Peyer's patch (tissue), 4 donors: ENCODE measurements around the gene SCTR. TPM values are rescaled to one million over a fixed set of nuclear protein-coding genes. Genes with fewer than 3 reads are reported as not detected.

ENCODE experiments used
- DNase-seq, 3 donors: peaks; one replicate each; pipeline ENCODE4 v3.0.0-alpha.2; 2017 to 2019
- H3K27ac ChIP-seq, 4 donors: fragments of 200-600 bp; sonication (generic); one replicate each; pipeline ENCODE4 v1.5.1; 2016 to 2019
- H3K27me3 ChIP-seq, 2 donors: fragments of 200-600 bp; sonication (generic); one replicate each; pipeline ENCODE4 v1.5.1; 2019
- H3K36me3 ChIP-seq, 3 donors: fragments of 200-600 bp; sonication (generic); one replicate each; pipeline ENCODE4 v1.5.1; 2016 to 2019
- H3K4me1 ChIP-seq, 4 donors: fragments of 200-600 bp; sonication (generic); one replicate each; pipeline ENCODE4 v1.5.1; 2016 to 2019
- H3K4me3 ChIP-seq, 4 donors: fragments of 200-600 bp; sonication (generic); 1 replicate in 3 of 4; 2 replicates in 1 of 4; pipeline ENCODE4 v1.5.1; 2016 to 2019; ENCODE audit warnings: mild to moderate bottlenecking in 1 of 4
- H3K9me3 ChIP-seq, 4 donors: fragments of 200-600 bp; sonication (generic); one replicate each; pipeline ENCODE4 v1.5.1; 2016 to 2019; ENCODE audit warnings: mild to moderate bottlenecking in 1 of 4
- CTCF ChIP-seq, 6 experiments: fragments of 450-650 bp in 4 of 6; fragments of 200-600 bp in 2 of 6; sonication (generic) in 1 of 6; IDR thresholded peaks; one replicate each; pipeline ENCODE4 v1.5.1; 2017 to 2019; ENCODE audit warnings: antibody characterized with exemption in 6 of 6, mild to moderate bottlenecking in 3 of 6, moderate library complexity in 1 of 6
- POLR2A ChIP-seq, 2 donors: fragments of 450-650 bp; IDR thresholded peaks; one replicate each; pipeline ENCODE4 v1.5.1; 2017; ENCODE audit warnings: antibody characterized with exemption in 2 of 2, mild to moderate bottlenecking in 2 of 2, moderate library complexity in 2 of 2
- total RNA-seq, 4 donors: library from RNA; depleted of rRNA; stranded (reverse); fragments of >200 nt; gene quantifications; one replicate each; pipeline ENCODE4 v1.1.0, GENCODE V29; 2016

SCTR gene
- total RNA-seq = 1 to 10 TPM in 1 of 4 donors, under 1 TPM in 1, not detected in 2; 0.54 to 1.7 TPM

GRCh38 chr2:119523952-119524694 is at the start of gene SCTR:
TSS of gene SCTR (minus strand) at chr2:119524483. CDS start at chr2:119524226, 257 bp downstream.
- Histone ChIP-seq H3K36me3 (no peaks in the 10 kb centered on the region), H3K4me1 (peaks cover 0 to 9% (median 0%) of the 10 kb centered on the region in 4 donors), H3K9me3 (no peaks in the 10 kb centered on the region), H3K27me3 (peaks cover 0 to 10% of the 10 kb centered on the region in 2 donors), H3K27ac (no peak within 1 kb of the TSS), H3K4me3 (peak within 1 kb of the TSS in 2 of 4 donors; percentile 14 to 37)
- DNase-seq = no peak
- no peak for TF ChIP-seq CTCF (IDR thresholded peaks at IDR 0.05)

- no peaks in the 10 kb centered on the region for H3K36me3 ChIP-seq
- no peak overlapping the region for H3K4me3 ChIP-seq
- no peak overlapping the region for H3K27ac ChIP-seq
- no peak for DNase-seq
- no peak for TF ChIP-seq CTCF (IDR thresholded peaks at IDR 0.05)
- TF ChIP-seq POLR2A (IDR thresholded peaks at IDR 0.05) = no peak
- no peaks in the 10 kb centered on the region for H3K4me1 ChIP-seq
- H3K9me3 ChIP-seq = no peaks in the 10 kb centered on the region
- no peaks in the 10 kb centered on the region for H3K27me3 ChIP-seq
Observed at GRCh38 chr2:119567292-119567691, 43.0 kb upstream of the SCTR start.

- Histone ChIP-seq H3K27me3 (no peaks in the 10 kb centered on the region), H3K4me3 (no peak overlapping the region), H3K9me3 (no peaks in the 10 kb centered on the region), H3K36me3 (no peaks in the 10 kb centered on the region), H3K4me1 (no peaks in the 10 kb centered on the region), H3K27ac (no peak overlapping the region)
- no peak for DNase-seq
- TF ChIP-seq CTCF (IDR thresholded peaks at IDR 0.05) = no peak
- TF ChIP-seq POLR2A (IDR thresholded peaks at IDR 0.05) = no peak
Observed at GRCh38 chr2:119565481-119565880, 41.2 kb upstream of the SCTR start.

- no peaks in the 10 kb centered on the region for H3K27me3 ChIP-seq
- H3K4me1 ChIP-seq = no peaks in the 10 kb centered on the region
- no peak overlapping the region for H3K27ac ChIP-seq
Observed at GRCh38 chr2:119553687-119554344, 29.5 kb upstream of the SCTR start.

DNA sequence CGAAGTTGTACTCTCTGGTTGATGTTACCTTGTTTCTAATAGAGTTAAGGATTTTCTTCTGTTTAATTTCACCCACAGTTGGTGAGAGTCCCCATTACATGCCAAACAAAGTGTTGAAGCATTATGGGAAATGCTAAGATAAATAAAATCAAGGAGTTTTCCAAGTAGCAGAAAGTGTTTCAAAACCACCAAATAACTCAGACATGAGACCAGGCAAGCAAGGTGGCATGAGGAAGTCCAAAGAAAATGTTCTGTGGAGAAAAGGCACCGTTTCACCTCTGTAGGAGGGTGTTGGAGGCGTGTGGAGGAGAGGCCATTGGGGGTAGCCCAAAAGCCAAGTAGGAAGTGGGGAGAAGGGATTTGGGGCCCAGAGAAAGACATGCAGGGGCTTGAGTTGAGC is 28.6 kb upstream of the SCTR start:
- no peaks in the 10 kb centered on the region for H3K36me3 ChIP-seq
- no peak overlapping the region for H3K4me3 ChIP-seq
- TF ChIP-seq CTCF (IDR thresholded peaks at IDR 0.05) = no peak
- TF ChIP-seq POLR2A (IDR thresholded peaks at IDR 0.05) = no peak
- H3K4me1 ChIP-seq = no peaks in the 10 kb centered on the region
- no peak overlapping the region for H3K27ac ChIP-seq
- H3K9me3 ChIP-seq = no peaks in the 10 kb centered on the region
- no peaks in the 10 kb centered on the region for H3K27me3 ChIP-seq
- no peak for DNase-seq

More at GRCh38 chr2:119553687-119554344, 29.5 kb upstream of the SCTR start:
- Histone ChIP-seq H3K36me3 (no peaks in the 10 kb centered on the region), H3K4me3 (no peak overlapping the region), H3K9me3 (no peaks in the 10 kb centered on the region)
- TF ChIP-seq CTCF (IDR thresholded peaks at IDR 0.05) = no peak
- TF ChIP-seq POLR2A (IDR thresholded peaks at IDR 0.05) = no peak
- DNase-seq = no peak
